Astrocyte (in vitro differentiated cells and primary cell): Measurements from ENCODE around the gene PYY.

Source experiments
- CTCF ChIP-seq: IDR thresholded peaks from 2 replicates; pipeline ENCODE4 v1.5.1; 2011; ENCODE audit warnings: low read depth, mild to moderate bottlenecking, inconsistent platforms, low read length, moderate library complexity; ENCODE audit not compliant: insufficient read depth
- EZH2 ChIP-seq: IDR thresholded peaks from 2 replicates; pipeline ENCODE4 v1.6.1; 2012; ENCODE audit warnings: mild to moderate bottlenecking, low read length, inconsistent platforms; ENCODE audit not compliant: insufficient read depth

DNA sequence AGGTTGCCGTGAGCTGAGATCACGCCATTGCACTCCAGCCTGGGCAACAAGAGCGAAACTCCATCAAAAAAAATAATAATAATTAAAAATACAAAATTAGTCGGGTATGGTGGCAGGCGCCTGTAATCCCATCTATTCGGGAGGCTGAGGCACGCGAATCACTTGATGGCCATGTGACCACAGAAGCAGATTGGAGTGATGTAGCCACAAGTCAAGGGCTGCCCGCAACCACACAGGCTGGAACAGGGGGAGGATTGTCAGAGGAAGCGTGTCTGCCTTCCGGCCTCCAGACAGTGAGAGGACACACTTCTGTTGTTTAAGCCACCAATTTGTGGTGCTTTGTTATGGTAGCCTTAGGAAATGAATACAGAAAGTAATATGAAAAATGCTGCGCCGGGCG is 38.9 kb upstream of the PYY start:
- TF ChIP-seq CTCF, result no peak
- no peak for TF ChIP-seq EZH2
